HG03521 (cell line): ENCODE results near the gene CACFD1.

Experiments
- ATAC-seq: cut with Tn5 transposase; IDR thresholded peaks from one replicate; pipeline ENCODE4 v1.9.1; 2021; ENCODE audit warnings: mild to moderate bottlenecking, moderate library complexity; ENCODE audit not compliant: unreplicated experiment

Gene CACFD1

GRCh38 chr9:133496861-133497842 lies 37.4 kb downstream of the CACFD1 start:
- no peak for ATAC-seq

GRCh38 chr9:133499132-133499891 lies 39.5 kb downstream of the CACFD1 start:
- no peak for ATAC-seq

- no peak for ATAC-seq
Observed at GRCh38 chr9:133499892-133500270, 40.1 kb downstream of the CACFD1 start.

GRCh38 chr9:133502112-133502511 lies 42.3 kb downstream of the CACFD1 start:
- no peak for ATAC-seq

DNA sequence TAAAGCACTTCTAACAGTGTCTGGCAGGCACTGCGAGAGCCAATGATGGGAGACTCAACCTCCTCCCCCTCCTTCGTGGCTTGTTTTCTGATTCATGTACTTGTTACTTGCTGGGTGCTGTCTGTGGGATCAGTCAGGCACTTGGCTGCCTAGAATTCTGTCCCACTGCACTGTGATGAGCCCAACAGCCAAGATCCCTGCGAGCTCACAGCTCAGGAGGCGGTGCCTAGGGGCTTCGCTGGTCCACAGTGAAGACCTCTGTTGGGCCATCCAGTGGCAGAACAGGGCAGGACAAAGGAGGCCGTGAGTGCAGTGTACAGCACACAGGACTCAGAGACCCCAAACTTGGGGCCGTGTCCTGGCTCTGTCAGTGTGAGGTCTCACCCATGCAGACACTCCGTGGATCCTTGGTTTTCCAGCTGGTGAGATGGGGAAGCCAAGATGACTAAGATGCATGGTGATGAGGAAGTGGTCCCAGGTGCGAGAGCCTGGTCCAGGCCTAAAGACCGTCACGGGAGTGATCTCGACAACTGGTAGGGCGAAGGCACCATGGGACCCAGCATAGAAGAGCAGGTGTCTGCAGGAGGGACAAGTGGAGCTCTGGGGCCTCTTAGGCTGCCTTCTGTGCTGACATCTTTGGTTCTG lies 45.5 kb downstream of the CACFD1 start:
- ATAC-seq = no peak

DNA sequence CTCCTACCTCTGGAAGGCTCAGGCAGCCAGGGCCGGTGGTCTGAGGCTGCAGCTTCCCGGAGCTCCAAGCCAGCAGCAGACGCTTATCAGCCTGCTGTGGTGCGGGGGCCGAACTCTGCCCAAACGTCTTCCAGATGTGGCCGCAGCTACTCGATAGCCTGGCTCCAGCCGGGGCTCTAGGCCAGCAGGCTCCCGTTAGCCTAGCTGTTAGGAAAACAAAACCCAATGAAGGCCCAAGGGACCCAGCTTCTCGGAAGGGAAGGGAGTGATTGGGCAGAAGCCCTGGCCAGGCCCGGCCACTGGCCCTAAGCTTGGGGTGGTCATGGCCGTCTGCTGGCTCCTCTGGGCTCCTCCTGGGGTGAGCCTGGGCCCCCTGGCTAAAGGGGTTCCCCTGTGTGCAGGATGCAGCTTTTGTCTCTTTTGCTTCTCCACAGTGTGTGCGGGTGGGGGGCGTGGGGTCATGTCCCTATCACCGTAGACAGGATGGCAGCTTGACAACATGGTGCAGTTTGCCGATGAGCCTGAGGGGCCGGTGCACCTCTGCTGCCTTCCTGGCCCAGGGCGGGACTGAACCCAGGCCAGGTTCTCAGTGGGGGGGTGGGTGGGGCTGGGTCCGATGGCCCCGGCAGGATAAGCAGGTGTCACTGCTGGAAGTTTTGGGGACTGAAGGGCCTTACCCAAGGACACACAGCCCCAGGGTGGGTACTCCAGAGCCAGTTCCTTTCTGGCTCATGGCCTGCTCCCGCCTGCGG lies 46.3 kb downstream of the CACFD1 start:
- ATAC-seq = no peak

DNA sequence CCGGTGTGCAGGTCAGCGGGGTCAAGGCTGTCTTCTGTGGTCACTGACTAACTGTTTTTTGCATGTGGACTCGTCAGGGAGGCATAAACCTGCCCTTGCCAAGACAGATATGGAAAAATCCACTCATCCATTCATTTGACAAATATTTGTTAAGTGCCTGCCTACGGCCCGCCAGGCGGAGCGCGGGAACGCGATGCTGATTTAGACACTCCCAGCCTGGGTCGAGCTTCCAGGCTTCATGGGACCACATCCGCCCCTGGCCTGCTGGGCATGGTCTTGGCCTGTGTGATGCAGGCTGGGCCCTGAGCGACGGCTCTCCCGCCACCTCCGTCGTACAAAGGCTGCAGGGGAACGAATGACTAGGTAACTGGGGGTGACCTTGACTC lies 46.9 kb downstream of the CACFD1 start:
- ATAC-seq = no peak

GRCh38 chr9:133507246-133507965 lies 47.6 kb downstream of the CACFD1 start:
- no peak for ATAC-seq

DNA sequence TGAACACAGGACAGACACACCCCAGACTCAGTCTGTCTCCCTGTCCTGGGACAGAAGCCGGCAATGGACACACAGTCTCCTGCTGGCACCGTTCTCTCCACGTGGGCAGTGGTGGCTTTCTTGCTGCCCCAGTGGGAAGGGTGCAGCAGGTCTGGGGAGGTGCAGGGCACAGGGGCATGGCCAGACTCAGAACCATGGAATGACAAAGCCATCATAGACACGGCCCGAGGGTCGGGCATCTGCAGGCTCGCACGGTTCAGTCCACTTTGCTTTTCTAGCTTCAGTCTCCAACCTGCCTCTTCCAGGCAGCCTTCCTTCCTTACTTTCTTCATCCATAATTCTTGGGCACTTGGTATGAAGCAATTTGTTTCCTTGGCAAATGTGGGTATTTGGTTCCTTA lies 48.3 kb downstream of the CACFD1 start:
- ATAC-seq = no peak

DNA sequence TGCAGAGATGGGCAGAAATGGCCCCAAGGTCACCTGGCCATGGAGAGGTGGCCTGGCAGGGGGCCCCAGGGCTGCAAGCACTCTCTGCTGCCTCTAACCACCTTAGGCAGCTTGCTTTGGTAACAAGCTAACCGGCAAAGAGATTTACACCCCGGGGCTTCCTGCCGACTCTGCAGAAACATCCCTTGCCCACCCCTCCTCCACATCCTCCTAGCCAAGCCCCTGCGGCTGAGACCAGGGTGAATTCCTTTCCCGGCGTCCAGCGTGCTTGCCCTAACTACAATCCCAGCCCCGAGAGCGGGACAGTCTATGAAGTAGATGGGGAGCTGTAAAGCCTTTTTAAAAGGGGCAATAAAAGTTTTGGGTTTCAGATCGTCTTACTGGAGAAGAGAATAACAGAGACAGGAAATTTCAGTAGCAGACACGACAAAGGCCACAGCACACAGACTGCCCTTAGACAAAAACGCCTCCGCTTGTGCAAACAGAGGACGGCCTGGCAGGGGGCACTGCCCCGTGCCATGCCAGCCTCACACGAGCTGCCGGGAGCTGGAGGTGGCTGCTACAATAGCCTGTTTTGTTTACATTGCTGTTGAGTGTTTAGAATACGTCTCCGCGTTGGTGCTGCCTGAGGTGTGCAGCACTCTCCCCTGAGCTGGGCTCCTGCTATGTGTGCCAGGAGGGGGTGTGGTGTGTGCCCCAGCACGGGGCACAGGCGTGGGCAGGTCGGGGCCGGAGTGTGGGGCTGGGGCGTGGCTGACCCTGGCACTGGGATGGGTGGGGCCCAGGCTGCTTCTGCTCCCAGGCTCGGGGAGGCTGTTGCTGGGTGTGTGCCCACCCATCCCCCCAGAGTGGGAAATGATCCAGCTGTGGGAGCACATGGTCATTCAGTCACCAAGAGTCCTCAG lies 49.7 kb downstream of the CACFD1 start:
- ATAC-seq = no peak

DNA sequence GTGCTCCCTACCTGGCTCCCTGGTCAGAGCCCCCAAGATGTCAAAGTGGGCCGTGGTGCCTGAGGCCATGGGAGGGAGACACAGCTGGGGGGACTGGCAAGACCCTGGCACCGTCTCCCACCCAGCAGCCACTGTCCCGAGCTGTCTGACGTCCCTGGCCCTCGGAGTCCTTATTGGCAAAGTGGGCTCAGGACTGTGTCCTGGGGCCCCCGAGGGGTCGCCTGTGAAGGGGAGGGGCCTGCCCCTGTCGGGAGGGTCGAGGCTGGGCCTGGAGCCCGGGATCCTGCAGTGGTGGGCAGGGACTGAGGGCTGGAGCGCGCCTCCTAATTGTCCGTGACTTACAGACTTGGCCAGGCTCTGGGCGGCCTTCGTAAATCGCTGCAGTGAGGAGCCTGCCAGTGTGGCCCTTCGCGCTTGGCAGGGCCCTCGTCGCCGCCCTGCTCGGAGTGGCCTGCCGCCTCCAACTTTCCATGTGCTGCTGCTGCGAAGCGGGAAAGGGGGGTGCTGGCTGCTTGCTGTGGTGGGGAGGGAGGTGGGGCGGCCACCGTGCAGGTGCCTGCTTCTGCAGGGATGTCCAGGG lies 51.2 kb downstream of the CACFD1 start:
- ATAC-seq = no peak

- no peak for ATAC-seq
Observed at GRCh38 chr9:133511607-133512006, 51.8 kb downstream of the CACFD1 start.

DNA sequence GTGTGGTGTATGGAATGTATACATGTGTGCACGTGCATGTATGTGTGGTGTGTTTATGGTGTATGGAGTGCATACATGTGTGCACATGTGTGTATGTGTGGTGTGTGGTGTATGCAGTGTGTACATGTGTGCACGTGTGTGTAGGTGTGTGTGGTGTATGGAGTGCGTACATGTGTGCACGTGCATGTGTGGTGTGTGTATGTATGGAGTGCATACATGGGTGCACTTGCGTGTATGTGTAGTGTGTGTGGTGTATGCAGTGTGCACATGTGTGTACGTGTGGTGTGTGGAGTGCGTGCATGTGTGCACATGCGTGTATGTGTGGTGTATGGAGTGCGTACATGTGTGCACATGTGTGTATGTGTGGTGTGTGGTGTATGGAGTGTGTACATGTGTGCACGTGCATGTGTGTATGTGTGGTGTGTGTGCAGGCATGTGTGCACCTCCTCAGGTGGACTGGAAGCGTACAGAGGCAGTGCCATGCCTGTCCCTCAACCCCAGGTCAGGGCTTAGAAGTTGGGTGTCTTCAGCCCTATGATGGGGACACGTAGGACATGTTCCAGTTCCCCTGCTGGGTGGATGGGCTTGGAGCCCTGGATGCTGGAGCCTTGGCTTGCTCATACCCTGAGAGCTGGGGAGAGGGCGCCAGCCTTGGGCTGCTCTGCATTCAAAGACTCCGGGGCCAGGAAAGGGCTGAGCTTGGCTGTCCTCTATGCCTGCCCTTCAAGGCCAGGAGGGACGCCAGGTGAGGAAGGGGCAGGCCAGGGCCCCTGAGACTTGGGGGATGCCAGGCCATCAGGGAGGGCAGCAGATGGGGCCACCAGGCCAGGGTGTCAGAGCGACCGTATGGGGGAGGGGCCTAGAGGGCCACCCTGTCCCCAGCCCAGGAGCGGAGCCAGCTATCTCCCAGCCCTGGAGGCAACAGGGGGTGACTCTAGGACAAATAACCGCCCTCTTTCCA lies 52.8 kb downstream of the CACFD1 start:
- no peak for ATAC-seq

GRCh38 chr9:133513214-133514100 lies 53.7 kb downstream of the CACFD1 start:
- ATAC-seq = no peak

DNA sequence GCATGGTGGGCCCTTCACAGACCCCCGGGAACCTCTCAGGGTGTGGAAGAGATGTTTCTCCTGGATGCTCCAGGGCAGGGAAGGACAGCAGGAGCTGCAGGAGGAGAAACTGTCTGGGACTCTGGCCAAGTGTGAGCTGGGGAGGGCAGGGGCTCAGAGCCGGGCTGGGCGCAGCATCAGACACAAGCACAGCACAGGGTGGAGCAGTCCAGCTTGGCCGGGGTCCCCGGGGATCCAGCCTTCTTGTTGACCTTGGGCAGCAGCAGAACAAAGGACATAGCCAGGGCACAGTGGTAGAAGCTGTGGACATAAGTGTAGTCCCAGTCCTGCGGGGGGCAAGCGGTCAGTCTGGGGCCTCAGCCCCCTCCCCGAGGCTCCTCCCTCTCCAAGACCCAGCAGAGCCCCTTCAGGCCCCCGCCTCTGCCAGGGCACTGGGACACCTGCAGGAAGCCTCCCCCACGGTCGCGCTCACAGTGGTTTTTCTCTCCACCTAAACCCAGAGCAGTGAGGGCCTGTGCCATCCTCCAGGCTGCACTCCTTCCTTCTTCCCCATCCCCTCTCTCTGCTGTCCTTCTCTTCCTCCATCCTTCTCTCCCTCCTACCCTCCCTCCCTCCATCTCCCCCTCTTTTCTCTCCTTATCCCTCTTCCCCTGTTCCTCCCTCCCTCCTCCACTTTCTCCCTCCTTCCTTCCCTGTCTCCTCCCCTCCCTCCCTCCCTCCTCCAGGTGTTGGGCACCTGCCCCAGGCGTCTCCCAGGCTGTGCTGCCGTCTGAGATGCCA lies 54.9 kb downstream of the CACFD1 start:
- no peak for ATAC-seq

DNA sequence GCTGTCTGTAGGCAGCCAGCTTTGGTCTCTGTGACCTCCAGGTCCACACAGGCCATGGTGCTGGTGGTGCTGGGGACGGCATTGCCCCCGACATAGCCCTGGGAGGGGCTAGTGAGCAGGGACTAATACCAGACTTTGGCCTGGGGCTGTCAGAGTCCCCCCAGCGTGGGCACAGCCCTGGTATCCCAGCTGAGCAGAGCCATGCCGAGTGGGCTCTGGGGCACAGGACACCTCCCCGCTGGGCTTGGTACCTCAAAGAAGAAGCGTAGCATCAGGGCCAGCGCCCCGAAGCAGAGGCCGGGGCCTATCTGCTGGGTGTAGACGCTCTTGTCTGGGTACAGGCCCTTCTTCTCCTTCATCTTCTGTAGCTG lies 55.4 kb downstream of the CACFD1 start:
- ATAC-seq = no peak
